ENCODE results near the gene ROCK2.

The ROCK2 gene

GRCh38 chr2:11196246-11196645 is 148.2 kb downstream of the ROCK2 start:
- TF ChIP-seq CEBPB (IDR thresholded peaks at IDR 0.05) (no peak), MAX (IDR thresholded peaks at IDR 0.05) (no peak), TAF1 (IDR thresholded peaks at IDR 0.05; ENCODE audit: low read depth) (no peak), TCF12 (IDR thresholded peaks at IDR 0.05; ENCODE audit: low read depth) (no peak), CREB1 (IDR thresholded peaks at IDR 0.05; ENCODE audit: low read depth) (no peak), TEAD4 (IDR thresholded peaks at IDR 0.05) (no peak)
- TF ChIP-seq, protein P1, sequence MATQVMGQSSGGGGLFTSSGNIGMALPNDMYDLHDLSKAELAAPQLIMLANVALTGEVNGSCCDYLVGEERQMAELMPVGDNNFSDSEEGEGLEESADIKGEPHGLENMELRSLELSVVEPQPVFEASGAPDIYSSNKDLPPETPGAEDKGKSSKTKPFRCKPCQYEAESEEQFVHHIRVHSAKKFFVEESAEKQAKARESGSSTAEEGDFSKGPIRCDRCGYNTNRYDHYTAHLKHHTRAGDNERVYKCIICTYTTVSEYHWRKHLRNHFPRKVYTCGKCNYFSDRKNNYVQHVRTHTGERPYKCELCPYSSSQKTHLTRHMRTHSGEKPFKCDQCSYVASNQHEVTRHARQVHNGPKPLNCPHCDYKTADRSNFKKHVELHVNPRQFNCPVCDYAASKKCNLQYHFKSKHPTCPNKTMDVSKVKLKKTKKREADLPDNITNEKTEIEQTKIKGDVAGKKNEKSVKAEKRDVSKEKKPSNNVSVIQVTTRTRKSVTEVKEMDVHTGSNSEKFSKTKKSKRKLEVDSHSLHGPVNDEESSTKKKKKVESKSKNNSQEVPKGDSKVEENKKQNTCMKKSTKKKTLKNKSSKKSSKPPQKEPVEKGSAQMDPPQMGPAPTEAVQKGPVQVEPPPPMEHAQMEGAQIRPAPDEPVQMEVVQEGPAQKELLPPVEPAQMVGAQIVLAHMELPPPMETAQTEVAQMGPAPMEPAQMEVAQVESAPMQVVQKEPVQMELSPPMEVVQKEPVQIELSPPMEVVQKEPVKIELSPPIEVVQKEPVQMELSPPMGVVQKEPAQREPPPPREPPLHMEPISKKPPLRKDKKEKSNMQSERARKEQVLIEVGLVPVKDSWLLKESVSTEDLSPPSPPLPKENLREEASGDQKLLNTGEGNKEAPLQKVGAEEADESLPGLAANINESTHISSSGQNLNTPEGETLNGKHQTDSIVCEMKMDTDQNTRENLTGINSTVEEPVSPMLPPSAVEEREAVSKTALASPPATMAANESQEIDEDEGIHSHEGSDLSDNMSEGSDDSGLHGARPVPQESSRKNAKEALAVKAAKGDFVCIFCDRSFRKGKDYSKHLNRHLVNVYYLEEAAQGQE (IDR thresholded peaks at IDR 0.05; ENCODE audit: low read depth): no peak
- TF ChIP-seq, protein P2, sequence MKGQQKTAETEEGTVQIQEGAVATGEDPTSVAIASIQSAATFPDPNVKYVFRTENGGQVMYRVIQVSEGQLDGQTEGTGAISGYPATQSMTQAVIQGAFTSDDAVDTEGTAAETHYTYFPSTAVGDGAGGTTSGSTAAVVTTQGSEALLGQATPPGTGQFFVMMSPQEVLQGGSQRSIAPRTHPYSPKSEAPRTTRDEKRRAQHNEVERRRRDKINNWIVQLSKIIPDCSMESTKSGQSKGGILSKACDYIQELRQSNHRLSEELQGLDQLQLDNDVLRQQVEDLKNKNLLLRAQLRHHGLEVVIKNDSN (IDR thresholded peaks at IDR 0.05): no peak

GRCh38 chr2:11187731-11188130 is 156.7 kb downstream of the ROCK2 start:
- TF ChIP-seq EGR1 (IDR thresholded peaks at IDR 0.05): no peak

GRCh38 chr2:11187083-11187619 is 157.3 kb downstream of the ROCK2 start:
- TF ChIP-seq EP300 (IDR thresholded peaks at IDR 0.05; ENCODE audit: borderline replicate concordance): no peak
- TF ChIP-seq TCF12 (IDR thresholded peaks at IDR 0.05; ENCODE audit: low read depth): no peak
- no peak for TF ChIP-seq RAD21 (IDR thresholded peaks at IDR 0.05; ENCODE audit: low read depth)
- TF ChIP-seq TAF1 (IDR thresholded peaks at IDR 0.05; ENCODE audit: low read depth): no peak
- no peak for TF ChIP-seq CEBPB (IDR thresholded peaks at IDR 0.05)
- no peak for TF ChIP-seq NFIC (IDR thresholded peaks at IDR 0.05)
- no peak for TF ChIP-seq TEAD4 (IDR thresholded peaks at IDR 0.05)
- TF ChIP-seq ZBTB7A (IDR thresholded peaks at IDR 0.05; ENCODE audit: low read depth): no peak
- no peak for TF ChIP-seq MAX (IDR thresholded peaks at IDR 0.05)
- TF ChIP-seq FOXM1 (IDR thresholded peaks at IDR 0.05; ENCODE audit: borderline replicate concordance, low read depth): no peak
- TF ChIP-seq, protein P2 (IDR thresholded peaks at IDR 0.05): no peak
- TF ChIP-seq EGR1 (IDR thresholded peaks at IDR 0.05): no peak
- no peak for TF ChIP-seq YY1 (IDR thresholded peaks at IDR 0.05; ENCODE audit: low read depth)
- TF ChIP-seq, protein P1 (IDR thresholded peaks at IDR 0.05; ENCODE audit: low read depth): no peak
- no peak for TF ChIP-seq CREB1 (IDR thresholded peaks at IDR 0.05; ENCODE audit: low read depth)

- TF ChIP-seq NFIC (IDR thresholded peaks at IDR 0.05): no peak
- no peak for TF ChIP-seq CEBPB (IDR thresholded peaks at IDR 0.05)
- TF ChIP-seq, protein P1 (IDR thresholded peaks at IDR 0.05; ENCODE audit: low read depth): no peak
- TF ChIP-seq TCF12 (IDR thresholded peaks at IDR 0.05; ENCODE audit: low read depth): no peak
- TF ChIP-seq ZBTB7A (IDR thresholded peaks at IDR 0.05; ENCODE audit: low read depth): no peak
- TF ChIP-seq, protein P2 (IDR thresholded peaks at IDR 0.05): no peak
- no peak for TF ChIP-seq MAX (IDR thresholded peaks at IDR 0.05)
- no peak for TF ChIP-seq EGR1 (IDR thresholded peaks at IDR 0.05)
- no peak for TF ChIP-seq EP300 (IDR thresholded peaks at IDR 0.05; ENCODE audit: borderline replicate concordance)
- TF ChIP-seq TEAD4 (IDR thresholded peaks at IDR 0.05): no peak
- TF ChIP-seq FOXM1 (IDR thresholded peaks at IDR 0.05; ENCODE audit: borderline replicate concordance, low read depth): no peak
- TF ChIP-seq RAD21 (IDR thresholded peaks at IDR 0.05; ENCODE audit: low read depth): no peak
- no peak for TF ChIP-seq YY1 (IDR thresholded peaks at IDR 0.05; ENCODE audit: low read depth)
- TF ChIP-seq TAF1 (IDR thresholded peaks at IDR 0.05; ENCODE audit: low read depth): no peak
- no peak for TF ChIP-seq CREB1 (IDR thresholded peaks at IDR 0.05; ENCODE audit: low read depth)
Measured at GRCh38 chr2:11186145-11186544, 158.3 kb downstream of the ROCK2 start.

Measured in Ishikawa (cell line).